Astrocyte of the hippocampus (primary cell): ENCODE data around the gene IP6K3.

Source experiments
- DNase-seq: peaks from one replicate; pipeline ENCODE4 v3.0.0; 2011; ENCODE audit warnings: low read depth, low spot score

Gene IP6K3

GRCh38 chr6:33673851-33674250 is 72.9 kb downstream of the IP6K3 start:
- DNase-seq, result no peak

- DNase-seq, result peak; percentile 97
These were observed 73.9 kb downstream of the IP6K3 start for GRCh38 chr6:33672808-33673207.

GRCh38 chr6:33671744-33672072 is 75.0 kb downstream of the IP6K3 start:
- DNase-seq, result no peak
